SK-N-SH (cell line): ENCODE data around the gene PLEKHD1. TPM values are rescaled to one million over a fixed set of nuclear protein-coding genes. Genes with fewer than 3 reads are reported as not detected.

Source experiments
- CTCF ChIA-PET: fragments of 300-600, 350-600 bp; formaldehyde crosslinking; extraction: SDS; loops from one replicate; lab custom pipeline; 2021; lab: Yijun Ruan, JAX
- POLR2A ChIA-PET: fragments of 350-600 bp; sonication (Branson Sonifier 250); formaldehyde crosslinking; extraction: SDS; loops from one replicate; lab custom pipeline; 2020; ENCODE audit warnings: antibody characterized with exemption, inconsistent platforms; lab: Yijun Ruan, JAX
- DNase-seq: peaks from one replicate; pipeline ENCODE4 v3.0.0; 2012
- H2AFZ ChIP-seq: fragments of 200-600 bp; sonication (generic); 2 replicates; pipeline ENCODE4 v1.8.1; 2016; ENCODE audit warnings: antibody characterized with exemption, mild to moderate bottlenecking, low read depth
- H3F3A ChIP-seq: fragments of 200-600 bp; sonication (generic); replicated peaks from 2 replicates; pipeline ENCODE3; 2016; ENCODE audit warnings: antibody characterized with exemption, mild to moderate bottlenecking; ENCODE audit not compliant: insufficient read depth
- H3K27ac ChIP-seq, 2 experiments: fragments of 200-500 bp in 1 of 2; fragments of 200-600 bp in 1 of 2; sonication (Bioruptor generic) in 1 of 2; sonication (generic), shearing (Covaris generic) in 1 of 2; 2 replicates each; pipeline versions ENCODE4 v1.5.1 to v1.6.1; 2014 to 2016; ENCODE audit warnings: low read depth in 2 of 2, inconsistent platforms in 1 of 2, low read length in 1 of 2, mild to moderate bottlenecking in 1 of 2, mixed read lengths in 1 of 2
- H3K27me3 ChIP-seq: fragments of 200-600 bp; sonication (generic), shearing (Covaris generic); 2 replicates; pipeline ENCODE4 v1.6.1; 2016; ENCODE audit warnings: mixed run types; ENCODE audit not compliant: insufficient read depth
- H3K36me3 ChIP-seq, 2 experiments: fragments of 200-500 bp in 1 of 2; fragments of 200-600 bp in 1 of 2; sonication (Bioruptor generic) in 1 of 2; sonication (generic) in 1 of 2; replicated peaks in 1 of 2; 2 replicates each; pipeline versions ENCODE3 to v1.5.1; 2014 to 2016; ENCODE audit warnings: low read length in 1 of 2, mild to moderate bottlenecking in 1 of 2; ENCODE audit not compliant: insufficient read depth in 2 of 2, control insufficient read depth in 1 of 2
- H3K4me1 ChIP-seq, 2 experiments: fragments of 200-500 bp in 1 of 2; fragments of 200-600 bp in 1 of 2; sonication (Bioruptor generic) in 1 of 2; sonication (generic), shearing (Covaris generic) in 1 of 2; 2 replicates each; pipeline versions ENCODE4 v1.5.1 to v1.6.1; 2014 to 2016; ENCODE audit warnings: low read depth in 1 of 2, low read length in 1 of 2, mixed run types in 1 of 2; ENCODE audit not compliant: insufficient read depth in 2 of 2, control insufficient read depth in 1 of 2
- H3K4me2 ChIP-seq: fragments of 200-600 bp; sonication (generic), shearing (Covaris generic); 2 replicates; pipeline ENCODE4 v1.6.1; 2017; ENCODE audit warnings: mixed run types
- H3K4me3 ChIP-seq, 2 experiments: fragments of 200-500 bp in 1 of 2; fragments of 200-600 bp in 1 of 2; sonication (Bioruptor generic) in 1 of 2; sonication (generic), shearing (Covaris generic) in 1 of 2; 2 replicates each; pipeline versions ENCODE4 v1.5.1 to v1.8.1; 2014 to 2016; ENCODE audit warnings: low read depth in 2 of 2, inconsistent platforms in 1 of 2, low read length in 1 of 2, mild to moderate bottlenecking in 1 of 2, mixed read lengths in 1 of 2, moderate library complexity in 1 of 2
- H3K79me2 ChIP-seq: fragments of 200-600 bp; sonication (generic); 2 replicates; pipeline ENCODE4 v1.8.1; 2017; ENCODE audit warnings: mild to moderate bottlenecking; ENCODE audit not compliant: insufficient read depth
- H3K9ac ChIP-seq: fragments of 200-600 bp; sonication (generic); 2 replicates; pipeline ENCODE4 v1.6.1; 2017; ENCODE audit warnings: mixed run types
- H3K9me2 ChIP-seq: fragments of 200-600 bp; sonication (generic); 2 replicates; pipeline ENCODE4 v1.6.1; 2017; ENCODE audit warnings: mixed run types
- H3K9me3 ChIP-seq: fragments of 200-600 bp; sonication (generic); 2 replicates; pipeline ENCODE4 v1.6.1; 2017; ENCODE audit warnings: mixed run types, mild to moderate bottlenecking, moderate library complexity
- H4K20me1 ChIP-seq: fragments of 200-600 bp; sonication (generic); 2 replicates; pipeline ENCODE4 v1.6.1; 2017; ENCODE audit warnings: mild to moderate bottlenecking, mixed run types; ENCODE audit not compliant: insufficient read depth
- EP300 ChIP-seq, 2 experiments: IDR thresholded peaks; 2 replicates each; pipeline versions ENCODE4 v1.4.0 to v1.6.1; 2012; ENCODE audit warnings: borderline replicate concordance in 1 of 2, low read depth in 1 of 2, low read length in 1 of 2
- EZH2phosphoT487 ChIP-seq: fragments of 200-600 bp; sonication (generic); IDR thresholded peaks from 2 replicates; pipeline ENCODE4 v1.6.1; 2017; ENCODE audit warnings: low read depth, mixed run types, mild to moderate bottlenecking, antibody characterized with exemption, moderate library complexity, borderline replicate concordance
- FOSL2 ChIP-seq: IDR thresholded peaks from 2 replicates; pipeline ENCODE4 v1.4.0; 2012; ENCODE audit warnings: low read depth, mild to moderate bottlenecking, moderate library complexity, borderline replicate concordance
- FOXJ3 ChIP-seq: sonication (generic); formaldehyde crosslinking; IDR thresholded peaks from 2 replicates; pipeline ENCODE4 v1.5.1; 2020; ENCODE audit warnings: mild to moderate bottlenecking, missing genetic modification reagents
- FOXM1 ChIP-seq: IDR thresholded peaks from 2 replicates; pipeline ENCODE4 v1.4.0; 2012; ENCODE audit warnings: low read depth, mild to moderate bottlenecking
- GABPA ChIP-seq: IDR thresholded peaks from 2 replicates; pipeline ENCODE4 v1.4.0; 2012; ENCODE audit warnings: low read depth, mild to moderate bottlenecking
- GATA2 ChIP-seq: sonication (generic); formaldehyde crosslinking; IDR thresholded peaks from 2 replicates; pipeline ENCODE4 v1.5.0; 2020; ENCODE audit warnings: mild to moderate bottlenecking, missing genetic modification reagents
- JUND ChIP-seq: IDR thresholded peaks from 2 replicates; pipeline ENCODE4 v1.4.0; 2012
- NFIC ChIP-seq: IDR thresholded peaks from 2 replicates; pipeline ENCODE4 v1.4.0; 2012; ENCODE audit warnings: borderline replicate concordance
- POLR2AphosphoS5 ChIP-seq: IDR thresholded peaks from 2 replicates; pipeline ENCODE4 v1.6.1; 2012; ENCODE audit warnings: low read depth, low read length
- RAD21 ChIP-seq: IDR thresholded peaks from 2 replicates; pipeline ENCODE4 v1.6.1; 2012; ENCODE audit warnings: mild to moderate bottlenecking, low read length
- RCOR1 ChIP-seq: fragments of 150-350 bp; IDR thresholded peaks from 2 replicates; pipeline ENCODE4 v1.6.1; 2017; ENCODE audit warnings: antibody characterized with exemption, low read length
- RXRA ChIP-seq: IDR thresholded peaks from 2 replicates; pipeline ENCODE4 v1.4.0; 2012; ENCODE audit warnings: low read depth, mild to moderate bottlenecking, borderline replicate concordance
- SIN3A ChIP-seq: IDR thresholded peaks from 2 replicates; pipeline ENCODE4 v1.6.1; 2012; ENCODE audit warnings: low read depth, mild to moderate bottlenecking, low read length, moderate library complexity, borderline replicate concordance
- TCF12 ChIP-seq: IDR thresholded peaks from 2 replicates; pipeline ENCODE4 v1.4.0; 2012
- WGBS: methylation state at CpG from one replicate; pipeline ENCODE4 v1.1.6; 2017; ENCODE audit warnings: low lambda C conversion rate; 5-methylcytosine and 5-hydroxymethylcytosine counted together
- polyA plus RNA-seq, 3 experiments: library from polyadenylated mRNA; depleted of rRNA; stranded (reverse); fragments of >200 nt; gene quantifications; 2 replicates each; pipeline ENCODE4 v1.2.3, GENCODE V29; 2012
- TF ChIP-seq, protein P1 (sequence below): IDR thresholded peaks from 2 replicates; pipeline ENCODE4; 2012
- TF ChIP-seq, protein P2 (sequence below): fragments of 200-600 bp; sonication (generic); IDR thresholded peaks from 2 replicates; pipeline ENCODE4 v1.6.1; 2017; ENCODE audit warnings: antibody characterized with exemption, mild to moderate bottlenecking, moderate library complexity
- TF ChIP-seq, protein P3 (sequence below): IDR thresholded peaks from 2 replicates; pipeline ENCODE4 v1.4.0; 2012; ENCODE audit warnings: low read depth, borderline replicate concordance
- TF ChIP-seq, protein P4 (sequence below): IDR thresholded peaks from 2 replicates; pipeline ENCODE4 v1.4.0; 2012; ENCODE audit warnings: low read depth, borderline replicate concordance
- TF ChIP-seq, protein P5 (sequence below): fragments of 150-350 bp; IDR thresholded peaks from 2 replicates; pipeline ENCODE4 v1.6.1; 2017; ENCODE audit warnings: antibody characterized with exemption, low read length, low read depth, borderline replicate concordance
- TF ChIP-seq, protein P6 (sequence below): IDR thresholded peaks from 2 replicates; pipeline ENCODE4 v1.4.0; 2012; ENCODE audit warnings: low read depth

PLEKHD1 gene
- polyA plus RNA-seq, 1 of the 3 experiments (the other 2 are of a cell fraction) = 0.05 TPM

DNA sequence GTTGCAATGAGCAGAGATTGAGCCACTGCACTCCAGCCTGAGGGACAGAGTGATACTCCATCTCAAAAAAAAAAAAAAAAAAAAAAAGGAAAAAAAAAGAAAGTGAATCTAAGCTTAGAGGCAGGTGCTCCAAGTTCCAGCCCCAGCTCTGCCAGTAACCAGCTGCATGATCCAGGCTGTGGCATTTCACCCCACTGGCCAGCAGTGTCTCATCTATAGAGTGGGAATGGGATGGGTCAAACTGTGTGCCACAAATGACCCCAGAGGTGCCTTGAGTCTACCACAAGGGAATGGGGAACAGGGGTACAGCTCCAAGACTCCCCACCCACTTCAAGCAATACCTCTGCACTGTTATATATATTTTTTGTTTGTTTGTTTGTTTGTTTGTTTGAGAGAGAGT lies 5.0 kb downstream of the PLEKHD1 start:
- DNase-seq = no peak
- H3K4me3 ChIP-seq = no peak overlapping the region
- TF ChIP-seq NFIC = no peak
- TF ChIP-seq RXRA = no peak
- TF ChIP-seq TCF12 = no peak
- no peak for TF ChIP-seq SIN3A
- no peak for TF ChIP-seq RAD21
- no peak for TF ChIP-seq FOXM1
- TF ChIP-seq EP300 (IDR thresholded peaks at IDR 0.05; ENCODE audit: borderline replicate concordance in 1 of 2, low read depth in 1 of 2, low read length in 1 of 2) = no peak
- TF ChIP-seq, all 33 proteins: peak for 0
- H3F3A ChIP-seq = no peaks in the 10 kb centered on the region
- ChIA-PET CTCF (interaction anchor here (0.8 to 1.5 kb wide), 4 partner anchors 10 to 30 kb away, joined by 3 to 6 read pairs (median 3); no protein-coding TSS in a partner anchor), POLR2A (no interaction called here)
- no peaks in the 10 kb centered on the region for H3K79me2 ChIP-seq
- peaks cover 0 to 28% of the 10 kb centered on the region in 2 experiments; a peak in 2 of 4 replicates for H3K4me1 ChIP-seq
- no peaks in the 10 kb centered on the region for H4K20me1 ChIP-seq
- no peak overlapping the region for H3K27ac ChIP-seq
- no peak overlapping the region for H3K9ac ChIP-seq
- H3K9me2 ChIP-seq = no peaks in the 10 kb centered on the region
- H3K36me3 ChIP-seq = no peaks in the 10 kb centered on the region
- no peaks in the 10 kb centered on the region for H3K9me3 ChIP-seq
- peaks cover 22% of the 10 kb centered on the region for H3K27me3 ChIP-seq
- H3K4me2 ChIP-seq = no peak overlapping the region
- no peak overlapping the region for H2AFZ ChIP-seq

DNA sequence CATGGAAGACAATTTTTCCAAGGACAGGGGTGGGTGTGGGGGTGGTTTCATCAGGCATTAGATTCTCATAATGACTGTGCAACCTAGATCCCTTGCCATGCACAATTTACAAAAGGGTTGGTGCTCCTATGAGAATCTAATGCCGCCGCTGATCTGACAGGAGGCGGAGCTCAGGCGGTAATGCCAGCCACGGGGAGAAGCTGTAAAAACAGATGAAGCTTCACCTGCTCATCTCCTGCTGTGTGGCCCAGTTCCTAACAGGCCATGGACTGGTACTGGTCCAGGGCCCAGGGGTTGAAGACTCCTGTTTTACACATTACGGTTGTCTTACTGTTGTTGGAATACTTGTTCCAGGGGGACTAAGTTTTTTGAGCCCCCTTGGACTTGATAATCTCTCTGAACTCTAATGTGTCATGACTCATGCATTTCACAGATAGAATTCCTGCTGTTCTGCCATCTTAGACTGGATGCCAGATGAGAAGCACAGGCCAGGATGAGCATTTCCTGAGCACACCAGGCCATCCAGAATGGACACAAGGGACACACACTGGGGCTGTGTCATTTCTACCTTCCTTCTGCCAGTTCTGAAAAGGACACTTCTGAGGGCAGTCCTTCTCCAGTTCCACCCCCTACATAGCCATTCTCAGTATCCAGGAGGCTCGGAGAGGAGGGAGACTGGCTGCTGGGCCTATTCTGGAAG lies 5.8 kb downstream of the PLEKHD1 start:
- ChIA-PET CTCF (interaction anchor here (6.3 kb wide), 1 partner anchor 13 kb away, joined by 40 read pairs; no protein-coding TSS in a partner anchor), POLR2A (no interaction called here)
- Histone ChIP-seq H3K9me3 (no peaks in the 10 kb centered on the region), H3K9ac (no peak overlapping the region), H4K20me1 (no peaks in the 10 kb centered on the region), H3K4me2 (no peak overlapping the region), H3K27ac (no peak overlapping the region), H3K27me3 (peaks cover 13% of the 10 kb centered on the region), H3K79me2 (no peaks in the 10 kb centered on the region), H3K4me3 (no peak overlapping the region), H2AFZ (no peak overlapping the region), H3K36me3 (no peaks in the 10 kb centered on the region), H3K9me2 (no peaks in the 10 kb centered on the region), H3F3A (no peaks in the 10 kb centered on the region), H3K4me1 (peaks cover 0 to 24% of the 10 kb centered on the region in 2 experiments; a peak in 2 of 4 replicates)
- 77% methylated on average over 7 of the region's 7 CpGs for WGBS
- no peak for DNase-seq
- no peak for TF ChIP-seq GABPA
- no peak for TF ChIP-seq FOXJ3 (CRISPR knock-in tag)
- TF ChIP-seq FOXM1 = no peak
- TF ChIP-seq, protein P1, sequence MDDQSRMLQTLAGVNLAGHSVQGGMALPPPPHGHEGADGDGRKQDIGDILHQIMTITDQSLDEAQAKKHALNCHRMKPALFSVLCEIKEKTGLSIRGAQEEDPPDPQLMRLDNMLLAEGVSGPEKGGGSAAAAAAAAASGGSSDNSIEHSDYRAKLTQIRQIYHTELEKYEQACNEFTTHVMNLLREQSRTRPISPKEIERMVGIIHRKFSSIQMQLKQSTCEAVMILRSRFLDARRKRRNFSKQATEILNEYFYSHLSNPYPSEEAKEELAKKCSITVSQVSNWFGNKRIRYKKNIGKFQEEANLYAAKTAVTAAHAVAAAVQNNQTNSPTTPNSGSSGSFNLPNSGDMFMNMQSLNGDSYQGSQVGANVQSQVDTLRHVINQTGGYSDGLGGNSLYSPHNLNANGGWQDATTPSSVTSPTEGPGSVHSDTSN = no peak
- no peak for TF ChIP-seq GATA2 (CRISPR knock-in tag)
- TF ChIP-seq, protein P2, sequence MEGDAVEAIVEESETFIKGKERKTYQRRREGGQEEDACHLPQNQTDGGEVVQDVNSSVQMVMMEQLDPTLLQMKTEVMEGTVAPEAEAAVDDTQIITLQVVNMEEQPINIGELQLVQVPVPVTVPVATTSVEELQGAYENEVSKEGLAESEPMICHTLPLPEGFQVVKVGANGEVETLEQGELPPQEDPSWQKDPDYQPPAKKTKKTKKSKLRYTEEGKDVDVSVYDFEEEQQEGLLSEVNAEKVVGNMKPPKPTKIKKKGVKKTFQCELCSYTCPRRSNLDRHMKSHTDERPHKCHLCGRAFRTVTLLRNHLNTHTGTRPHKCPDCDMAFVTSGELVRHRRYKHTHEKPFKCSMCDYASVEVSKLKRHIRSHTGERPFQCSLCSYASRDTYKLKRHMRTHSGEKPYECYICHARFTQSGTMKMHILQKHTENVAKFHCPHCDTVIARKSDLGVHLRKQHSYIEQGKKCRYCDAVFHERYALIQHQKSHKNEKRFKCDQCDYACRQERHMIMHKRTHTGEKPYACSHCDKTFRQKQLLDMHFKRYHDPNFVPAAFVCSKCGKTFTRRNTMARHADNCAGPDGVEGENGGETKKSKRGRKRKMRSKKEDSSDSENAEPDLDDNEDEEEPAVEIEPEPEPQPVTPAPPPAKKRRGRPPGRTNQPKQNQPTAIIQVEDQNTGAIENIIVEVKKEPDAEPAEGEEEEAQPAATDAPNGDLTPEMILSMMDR = no peak
- TF ChIP-seq EP300 (IDR thresholded peaks at IDR 0.05; ENCODE audit: borderline replicate concordance in 1 of 2, low read depth in 1 of 2, low read length in 1 of 2) = no peak
- TF ChIP-seq RAD21 = no peak
- no peak for TF ChIP-seq JUND
- TF ChIP-seq, protein P3, sequence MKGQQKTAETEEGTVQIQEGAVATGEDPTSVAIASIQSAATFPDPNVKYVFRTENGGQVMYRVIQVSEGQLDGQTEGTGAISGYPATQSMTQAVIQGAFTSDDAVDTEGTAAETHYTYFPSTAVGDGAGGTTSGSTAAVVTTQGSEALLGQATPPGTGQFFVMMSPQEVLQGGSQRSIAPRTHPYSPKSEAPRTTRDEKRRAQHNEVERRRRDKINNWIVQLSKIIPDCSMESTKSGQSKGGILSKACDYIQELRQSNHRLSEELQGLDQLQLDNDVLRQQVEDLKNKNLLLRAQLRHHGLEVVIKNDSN = no peak
- no peak for TF ChIP-seq POLR2AphosphoS5
- TF ChIP-seq FOSL2 = no peak
- no peak for TF ChIP-seq EZH2phosphoT487
- no peak for TF ChIP-seq RCOR1
- TF ChIP-seq, protein P4, sequence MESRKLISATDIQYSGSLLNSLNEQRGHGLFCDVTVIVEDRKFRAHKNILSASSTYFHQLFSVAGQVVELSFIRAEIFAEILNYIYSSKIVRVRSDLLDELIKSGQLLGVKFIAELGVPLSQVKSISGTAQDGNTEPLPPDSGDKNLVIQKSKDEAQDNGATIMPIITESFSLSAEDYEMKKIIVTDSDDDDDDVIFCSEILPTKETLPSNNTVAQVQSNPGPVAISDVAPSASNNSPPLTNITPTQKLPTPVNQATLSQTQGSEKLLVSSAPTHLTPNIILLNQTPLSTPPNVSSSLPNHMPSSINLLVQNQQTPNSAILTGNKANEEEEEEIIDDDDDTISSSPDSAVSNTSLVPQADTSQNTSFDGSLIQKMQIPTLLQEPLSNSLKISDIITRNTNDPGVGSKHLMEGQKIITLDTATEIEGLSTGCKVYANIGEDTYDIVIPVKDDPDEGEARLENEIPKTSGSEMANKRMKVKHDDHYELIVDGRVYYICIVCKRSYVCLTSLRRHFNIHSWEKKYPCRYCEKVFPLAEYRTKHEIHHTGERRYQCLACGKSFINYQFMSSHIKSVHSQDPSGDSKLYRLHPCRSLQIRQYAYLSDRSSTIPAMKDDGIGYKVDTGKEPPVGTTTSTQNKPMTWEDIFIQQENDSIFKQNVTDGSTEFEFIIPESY = no peak
- TF ChIP-seq, protein P5, sequence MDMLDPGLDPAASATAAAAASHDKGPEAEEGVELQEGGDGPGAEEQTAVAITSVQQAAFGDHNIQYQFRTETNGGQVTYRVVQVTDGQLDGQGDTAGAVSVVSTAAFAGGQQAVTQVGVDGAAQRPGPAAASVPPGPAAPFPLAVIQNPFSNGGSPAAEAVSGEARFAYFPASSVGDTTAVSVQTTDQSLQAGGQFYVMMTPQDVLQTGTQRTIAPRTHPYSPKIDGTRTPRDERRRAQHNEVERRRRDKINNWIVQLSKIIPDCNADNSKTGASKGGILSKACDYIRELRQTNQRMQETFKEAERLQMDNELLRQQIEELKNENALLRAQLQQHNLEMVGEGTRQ = no peak
- TF ChIP-seq, protein P6, sequence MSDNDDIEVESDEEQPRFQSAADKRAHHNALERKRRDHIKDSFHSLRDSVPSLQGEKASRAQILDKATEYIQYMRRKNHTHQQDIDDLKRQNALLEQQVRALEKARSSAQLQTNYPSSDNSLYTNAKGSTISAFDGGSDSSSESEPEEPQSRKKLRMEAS = no peak
